IMR-90 (cell line): ENCODE results near the gene CSK. TPM values are rescaled to one million over a fixed set of nuclear protein-coding genes. Genes with fewer than 3 reads are reported as not detected.
A peak's percentile ranks its signal among the peaks of the same experiment; 100 is the strongest.

ENCODE experiments used
- ATAC-seq: fragments of 200-7000 bp; cut with Tn5 transposase; 2 replicates; pipeline ENCODE4 v1.9.1; 2020; ENCODE audit warnings: low read depth, mild to moderate bottlenecking, moderate library complexity
- BruUV-seq: library from RNA; stranded (reverse); fragments of 400-500 nt; replicated peaks from 2 replicates; lab custom pipeline; 2021; lab: Mats Ljungman, UMichigan
- CTCF ChIA-PET: fragments of 300-600 bp; formaldehyde crosslinking; extraction: SDS; loops from one replicate; lab custom pipeline; 2021; ENCODE audit warnings: antibody characterized with exemption; lab: Yijun Ruan, JAX
- POLR2A ChIA-PET: fragments of 300-600 bp; sonication (Branson Sonifier 250); formaldehyde crosslinking; loops from one replicate; lab custom pipeline; 2022; ENCODE audit warnings: antibody characterized with exemption; ENCODE audit not compliant: unreplicated experiment; lab: Charles Lee
- DNase-seq: peaks from one replicate; pipeline ENCODE4 v3.0.0; 2013
- H2AFZ ChIP-seq: replicated peaks from 2 replicates; pipeline ENCODE3; 2013; ENCODE audit warnings: low read length, mild to moderate bottlenecking; ENCODE audit not compliant: poor library complexity
- H2AK5ac ChIP-seq: 2 replicates; pipeline ENCODE4 v1.6.1; 2013; ENCODE audit warnings: low read depth, low read length, inconsistent platforms
- H2AK9ac ChIP-seq: replicated peaks from 2 replicates; pipeline ENCODE3; 2013; ENCODE audit warnings: mild to moderate bottlenecking, low read depth, low read length, moderate library complexity; ENCODE audit not compliant: poor library complexity
- H2BK120ac ChIP-seq: 2 replicates; pipeline ENCODE4 v1.6.1; 2013; ENCODE audit warnings: low read depth, low read length, inconsistent platforms
- H2BK15ac ChIP-seq: 3 replicates; pipeline ENCODE4 v1.6.1; 2013; ENCODE audit warnings: low read depth, low read length, inconsistent platforms
- H2BK20ac ChIP-seq: 2 replicates; pipeline ENCODE4 v1.6.1; 2013; ENCODE audit warnings: low read depth, mild to moderate bottlenecking, inconsistent platforms, low read length, moderate library complexity
- H2BK5ac ChIP-seq: 2 replicates; pipeline ENCODE4 v1.6.1; 2013; ENCODE audit warnings: mild to moderate bottlenecking, low read depth, low read length, inconsistent platforms; ENCODE audit not compliant: poor library complexity, severe bottlenecking
- H3K14ac ChIP-seq: replicated peaks from 2 replicates; pipeline ENCODE4 v1.6.1; 2013; ENCODE audit warnings: low read depth, low read length, inconsistent platforms
- H3K18ac ChIP-seq: 2 replicates; pipeline ENCODE4 v1.6.1; 2013; ENCODE audit warnings: low read depth, low read length, control low read depth
- H3K23ac ChIP-seq: 2 replicates; pipeline ENCODE4 v1.6.1; 2013; ENCODE audit warnings: low read depth, low read length, inconsistent platforms
- H3K27ac ChIP-seq: 2 replicates; pipeline ENCODE4 v1.5.1; 2013; ENCODE audit warnings: mild to moderate bottlenecking, control low read depth, low read length; ENCODE audit not compliant: insufficient read depth
- H3K27me3 ChIP-seq: 2 replicates; pipeline ENCODE4 v1.6.1; 2013; ENCODE audit warnings: low read length; ENCODE audit not compliant: control insufficient read depth, insufficient read depth
- H3K36me3 ChIP-seq: 2 replicates; pipeline ENCODE4 v1.6.1; 2013; ENCODE audit warnings: low read length, mixed read lengths; ENCODE audit not compliant: control insufficient read depth, insufficient read depth
- H3K4ac ChIP-seq: 2 replicates; pipeline ENCODE4 v1.6.1; 2013; ENCODE audit warnings: low read depth, low read length, inconsistent platforms
- H3K4me1 ChIP-seq: 2 replicates; pipeline ENCODE4 v1.6.1; 2013; ENCODE audit warnings: low read length, mixed read lengths; ENCODE audit not compliant: control insufficient read depth, insufficient read depth
- H3K4me2 ChIP-seq: 2 replicates; pipeline ENCODE4 v1.6.1; 2013; ENCODE audit warnings: low read depth, mild to moderate bottlenecking, control low read depth, low read length, moderate library complexity
- H3K4me3 ChIP-seq: 2 replicates; pipeline ENCODE4 v1.5.1; 2013; ENCODE audit warnings: low read depth, mild to moderate bottlenecking, control low read depth, low read length, moderate library complexity; ENCODE audit not compliant: insufficient read depth
- H3K56ac ChIP-seq: 2 replicates; pipeline ENCODE4 v1.6.1; 2013; ENCODE audit warnings: low read length, inconsistent platforms; ENCODE audit not compliant: insufficient read depth; ENCODE audit errors: extremely low read depth
- H3K79me1 ChIP-seq, 2 experiments: 2 replicates each; pipeline ENCODE4 v1.6.1; 2013; ENCODE audit warnings: low read length in 2 of 2, inconsistent platforms in 1 of 2, low read depth in 1 of 2
- H3K9ac ChIP-seq: 2 replicates; pipeline ENCODE4 v1.6.1; 2013; ENCODE audit warnings: low read depth, low read length, control low read depth
- H3K9me1 ChIP-seq: 2 replicates; pipeline ENCODE4 v1.6.1; 2013; ENCODE audit warnings: low read length, inconsistent platforms; ENCODE audit not compliant: insufficient read depth
- H3K9me3 ChIP-seq: 2 replicates; pipeline ENCODE4 v1.6.1; 2013; ENCODE audit warnings: low read length; ENCODE audit not compliant: control insufficient read depth, insufficient read depth
- H4K20me1 ChIP-seq: 2 replicates; pipeline ENCODE4 v1.6.1; 2013; ENCODE audit warnings: low read length, inconsistent platforms; ENCODE audit not compliant: insufficient read depth
- H4K5ac ChIP-seq: 2 replicates; pipeline ENCODE4 v1.6.1; 2013; ENCODE audit warnings: mild to moderate bottlenecking, low read depth, low read length, control low read depth
- H4K8ac ChIP-seq, 2 experiments: 2 replicates each; pipeline ENCODE4 v1.6.1; 2013; ENCODE audit warnings: low read depth in 2 of 2, low read length in 2 of 2, control low read depth in 1 of 2, inconsistent platforms in 1 of 2
- H4K91ac ChIP-seq: 2 replicates; pipeline ENCODE4 v1.6.1; 2013; ENCODE audit warnings: low read depth, low read length, inconsistent platforms; ENCODE audit not compliant: insufficient read depth
- BHLHE40 ChIP-seq: fragments of 150-350 bp; IDR thresholded peaks from 2 replicates; pipeline ENCODE4 v1.6.1; 2016; ENCODE audit warnings: mild to moderate bottlenecking, low read depth, low read length
- CEBPB ChIP-seq: IDR thresholded peaks from 2 replicates; pipeline ENCODE4 v1.6.1; 2012; ENCODE audit warnings: low read depth, low read length, improper control_type of control experiment
- CHD1 ChIP-seq: IDR thresholded peaks from 2 replicates; pipeline ENCODE4 v1.6.1; 2012; ENCODE audit warnings: low read depth, low read length, improper control_type of control experiment
- CTCF ChIP-seq: conservative IDR thresholded peaks from 2 replicates; pipeline ENCODE4 v1.5.1; 2012; ENCODE audit warnings: mild to moderate bottlenecking, low read depth, low read length, improper control_type of control experiment
- FOS ChIP-seq: fragments of 150-350 bp; IDR thresholded peaks from 2 replicates; pipeline ENCODE4 v1.6.1; 2016; ENCODE audit warnings: low read depth, low read length
- MAFK ChIP-seq: IDR thresholded peaks from 2 replicates; pipeline ENCODE4 v1.6.1; 2012; ENCODE audit warnings: low read depth, low read length, improper control_type of control experiment
- MAZ ChIP-seq: IDR thresholded peaks from 2 replicates; pipeline ENCODE4 v1.6.1; 2012; ENCODE audit warnings: low read depth, mild to moderate bottlenecking, low read length, improper control_type of control experiment, moderate library complexity, borderline replicate concordance
- MXI1 ChIP-seq: IDR thresholded peaks from 2 replicates; pipeline ENCODE4 v1.6.1; 2012; ENCODE audit warnings: low read depth, mild to moderate bottlenecking, low read length, moderate library complexity, borderline replicate concordance
- NFE2L2 ChIP-seq: fragments of 150-350 bp; IDR thresholded peaks from 2 replicates; pipeline ENCODE4 v1.6.1; 2016; ENCODE audit warnings: low read depth, mild to moderate bottlenecking, low read length
- POLR2A ChIP-seq: IDR thresholded peaks from 2 replicates; pipeline ENCODE4 v1.6.1; 2012; ENCODE audit warnings: mild to moderate bottlenecking, low read depth, low read length
- RCOR1 ChIP-seq: IDR thresholded peaks from 2 replicates; pipeline ENCODE4 v1.6.1; 2012; ENCODE audit warnings: mild to moderate bottlenecking, low read length, improper control_type of control experiment; ENCODE audit not compliant: insufficient replicate concordance
- RFX5 ChIP-seq: IDR thresholded peaks from 2 replicates; pipeline ENCODE4 v1.8.0; 2012; ENCODE audit warnings: low read depth, mild to moderate bottlenecking, low read length, moderate library complexity
- SMC3 ChIP-seq: fragments of 150-350 bp; IDR thresholded peaks from 2 replicates; pipeline ENCODE4 v1.6.1; 2016; ENCODE audit warnings: low read depth, mild to moderate bottlenecking, antibody characterized with exemption, low read length, moderate library complexity
- USF2 ChIP-seq: fragments of 150-350 bp; IDR thresholded peaks from 2 replicates; pipeline ENCODE4 v1.6.1; 2017; ENCODE audit warnings: mild to moderate bottlenecking, antibody characterized with exemption, low read length, low read depth
- WGBS, 2 experiments: methylation state at CpG; one replicate each; pipeline versions ENCODE4 v1.1.5 to v1.1.7; 2013; ENCODE audit warnings: missing lambda C conversion rate in 2 of 2; ENCODE audit not compliant: insufficient read length in 1 of 2; ENCODE audit errors: extremely low coverage in 2 of 2; 5-methylcytosine and 5-hydroxymethylcytosine counted together
- dilution Hi-C: fragments of 300-500 bp; cut with HindIII; formaldehyde crosslinking; loops from one replicate; pipeline ENCODE4 v1.14.3; 2018; ENCODE audit warnings: low sequenced_read_pairs; ENCODE audit not compliant: unreplicated experiment
- in situ Hi-C: fragments of 300-500 bp; cut with MboI; formaldehyde crosslinking; loops from 3 replicates; pipeline ENCODE4 v1.14.3; 2019; ENCODE audit warnings: low sequenced_read_pairs, inconsistent platforms, mixed read lengths
- intact Hi-C: fragments of 100-400 bp; cut with micrococcal nuclease; formaldehyde crosslinking; loops from 2 replicates; pipeline ENCODE4 v1.10.0; 2022
- polyA plus RNA-seq, 3 experiments: library from polyadenylated mRNA; depleted of rRNA; stranded (reverse); fragments of >200 nt; gene quantifications; 2 replicates each; pipeline ENCODE4 v1.2.3, GENCODE V29; 2012; ENCODE audit warnings: low replicate concordance in 1 of 3
- total RNA-seq: library from RNA; depleted of rRNA; stranded (reverse); fragments of >200 nt; gene quantifications from 2 replicates; pipeline ENCODE4 v1.2.3, GENCODE V29; 2012

Gene CSK
- total and polyA plus RNA-seq, 2 of the 4 experiments (the other 2 are of a cell fraction): 10.8 to 54.0 TPM

GRCh38 chr15:74799856-74800558, 18.1 kb downstream of the CSK start:
- Histone ChIP-seq H3K4me3 (no peak overlapping the region), H4K8ac (no peak overlapping the region), H2AK5ac (peak overlapping the region; percentile 91; the same call in 1 of the 2 replicates), H3K14ac (no peak overlapping the region), H3K9me3 (no peaks in the 10 kb centered on the region), H3K9ac (no peak overlapping the region), H3K18ac (no peak overlapping the region), H2AFZ (peak overlapping the region; percentile 57), H3K4ac (no peak overlapping the region), H4K5ac (no peak overlapping the region), H3K27me3 (no peaks in the 10 kb centered on the region), H2BK5ac (no peak overlapping the region), H3K4me2 (no peak overlapping the region), H3K23ac (no peak overlapping the region), H4K91ac (no peak overlapping the region), H2BK20ac (no peak overlapping the region), H4K20me1 (peaks cover 52% of the 10 kb centered on the region), H2AK9ac (peak overlapping the region; percentile 97), H2BK15ac (no peak overlapping the region), H3K36me3 (peaks cover 46% of the 10 kb centered on the region), H3K27ac (no peak overlapping the region), H2BK120ac (no peak overlapping the region), H3K9me1 (peaks cover 7% of the 10 kb centered on the region; the same call in 1 of the 2 replicates), H3K56ac (no peak overlapping the region), H3K4me1 (peaks cover 2% of the 10 kb centered on the region; the same call in 1 of the 2 replicates), H3K79me1 (peaks cover 3 to 59% of the 10 kb centered on the region in 2 experiments)
- dilution Hi-C loops (no loop called here), intact Hi-C loops (loop anchor here (1.0 kb wide), 1 partner anchor 29 kb away; no protein-coding TSS in a partner anchor), in situ Hi-C loops (no loop called here)
- no TSS peak for BruUV-seq
- CTCF ChIA-PET: interaction anchor here (0.5 to 0.9 kb wide), 2 partner anchors 29 to 142 kb away, joined by 3 to 4 read pairs; no protein-coding TSS in a partner anchor
- ATAC-seq: peak; percentile 99
- 61% methylated on average over 9 of the region's 18 CpGs; no CpG with 5 or more reads in 1 of the 2 experiments for WGBS, 2 experiments
- DNase-seq: peak; percentile 52
- POLR2A ChIA-PET: no interaction called here
- TF ChIP-seq MAZ (peak; percentile 83), USF2 (no peak), SMC3 (peak; percentile 88), POLR2A (0 out of 2 replicates have a peak, but pooled peaks have one; percentile 28), RFX5 (no peak), CEBPB (no peak), FOS (no peak), MAFK (no peak), CTCF (peak; percentile 93), RCOR1 (no peak), BHLHE40 (no peak), NFE2L2 (no peak), MXI1 (no peak), CHD1 (no peak)
